Tibial nerve (tissue), 4 donors: ENCODE data around the gene COPZ1. TPM values are rescaled to one million over a fixed set of nuclear protein-coding genes. Genes with fewer than 3 reads are reported as not detected.

ENCODE experiments used
- DNase-seq, 2 donors: peaks; one replicate each; pipeline ENCODE4 v3.0.0-alpha.2; 2019; ENCODE audit warnings: low spot score in 2 of 2
- H3K27ac ChIP-seq, 4 donors: fragments of 200-600 bp; sonication (generic) in 3 of 4; one replicate each; pipeline ENCODE4 v1.5.1; 2017 to 2019; ENCODE audit warnings: mild to moderate bottlenecking in 1 of 4
- H3K27me3 ChIP-seq, 2 donors: fragments of 200-600 bp; sonication (generic) in 1 of 2; one replicate each; pipeline versions ENCODE4 v1.5.1 to v1.6.0; 2017 to 2019
- H3K36me3 ChIP-seq, 3 donors: fragments of 200-600 bp; sonication (generic); one replicate each; pipeline ENCODE4 v1.5.1; 2018 to 2019
- H3K4me1 ChIP-seq, 4 donors: fragments of 200-600 bp; sonication (generic) in 3 of 4; one replicate each; pipeline ENCODE4 v1.5.1; 2017 to 2019
- H3K4me3 ChIP-seq, 4 donors: fragments of 200-600 bp; sonication (generic) in 3 of 4; one replicate each; pipeline ENCODE4 v1.5.1; 2017 to 2019; ENCODE audit warnings: mild to moderate bottlenecking in 1 of 4, moderate library complexity in 1 of 4
- H3K9me3 ChIP-seq, 4 donors: fragments of 200-600 bp; sonication (generic) in 3 of 4; one replicate each; pipeline ENCODE4 v1.5.1; 2017 to 2019
- CTCF ChIP-seq, 5 experiments: fragments of 200-600 bp in 3 of 5; fragments of 450-650 bp in 2 of 5; sonication (generic) in 3 of 5; IDR thresholded peaks; one replicate each; pipeline ENCODE4 v1.5.1; 2016 to 2019; ENCODE audit warnings: antibody characterized with exemption in 5 of 5, mild to moderate bottlenecking in 3 of 5, moderate library complexity in 2 of 5
- EP300 ChIP-seq, 2 donors: sonication (generic); formaldehyde crosslinking; IDR thresholded peaks; one replicate each; pipeline ENCODE4 v1.6.1; 2017; ENCODE audit warnings: antibody characterized with exemption in 2 of 2, mild to moderate bottlenecking in 1 of 2
- POLR2A ChIP-seq, 2 donors: fragments of 450-650 bp; IDR thresholded peaks; one replicate each; pipeline ENCODE4 v1.6.1; 2017; ENCODE audit warnings: antibody characterized with exemption in 2 of 2, mild to moderate bottlenecking in 2 of 2, moderate library complexity in 2 of 2
- WGBS, 2 donors: methylation state at CpG; one replicate each; pipeline ENCODE4 v1.1.5; 2018; 5-methylcytosine and 5-hydroxymethylcytosine counted together
- total RNA-seq, 4 donors: library from RNA; depleted of rRNA; stranded (reverse); fragments of >200 nt; gene quantifications; one replicate each; pipeline ENCODE4 v1.1.0, GENCODE V29; 2016

The COPZ1 gene
- total RNA-seq, 4 donors from 2014 or later = 38.0 to 52.0 (median 43.6) TPM

- H3K27ac ChIP-seq = peak overlapping the region; percentile 78 to 95 (median 86)
- H3K4me1 ChIP-seq = peaks cover 0 to 51% (median 13%) of the 10 kb centered on the region in 4 donors
- WGBS, 2 donors = 7% methylated on average over 15 of the region's 15 CpGs
- no peak for DNase-seq
- peak overlapping the region; percentile 40 to 59 (median 57) for H3K4me3 ChIP-seq
- H3K9me3 ChIP-seq = no peaks in the 10 kb centered on the region
- no peaks in the 10 kb centered on the region for H3K27me3 ChIP-seq
- no peaks in the 10 kb centered on the region for H3K36me3 ChIP-seq
- TF ChIP-seq CTCF (IDR thresholded peaks at IDR 0.05) (no peak), POLR2A (IDR thresholded peaks at IDR 0.05) (no peak), EP300 (IDR thresholded peaks at IDR 0.05) (no peak)
These were observed 33.4 kb downstream of the COPZ1 start for GRCh38 chr12:54358191-54358944.

- 1% methylated on average over 40 of the region's 40 CpGs for WGBS, 2 donors
- peak; percentile 90 to 97 for DNase-seq
- no peaks in the 10 kb centered on the region for H3K36me3 ChIP-seq
- no peaks in the 10 kb centered on the region for H3K27me3 ChIP-seq
- H3K4me3 ChIP-seq = peak overlapping the region; percentile 40 to 59 (median 57)
- H3K27ac ChIP-seq = peak overlapping the region; percentile 78 to 95 (median 86)
- H3K4me1 ChIP-seq = peaks cover 0 to 49% (median 13%) of the 10 kb centered on the region in 4 donors
- TF ChIP-seq CTCF (IDR thresholded peaks at IDR 0.05) (peak in 2 of 5 experiments; percentile 18 to 61), POLR2A (IDR thresholded peaks at IDR 0.05) (peak in 1 of 2 donors; percentile 61), EP300 (IDR thresholded peaks at IDR 0.05) (peak; percentile 54 to 88)
- H3K9me3 ChIP-seq = no peaks in the 10 kb centered on the region
These were observed 34.2 kb downstream of the COPZ1 start for GRCh38 chr12:54358945-54359761.

GRCh38 chr12:54359762-54360351 is 34.9 kb downstream of the COPZ1 start:
- TF ChIP-seq CTCF (IDR thresholded peaks at IDR 0.05) = no peak
- no peak for TF ChIP-seq POLR2A (IDR thresholded peaks at IDR 0.05)
- TF ChIP-seq EP300 (IDR thresholded peaks at IDR 0.05) = no peak
- 49 to 50% methylated on average over 9 of the region's 9 CpGs for WGBS, 2 donors

GRCh38 chr12:54360717-54361456 is 36.0 kb downstream of the COPZ1 start:
- WGBS, 2 donors = 51 to 53% methylated on average over 16 of the region's 16 CpGs
- TF ChIP-seq CTCF (IDR thresholded peaks at IDR 0.05) = peak; percentile 61 to 81 (median 73)
- no peak for TF ChIP-seq POLR2A (IDR thresholded peaks at IDR 0.05)
- TF ChIP-seq EP300 (IDR thresholded peaks at IDR 0.05) = peak in 1 of 2 donors; percentile 12
- no peaks in the 10 kb centered on the region for H3K36me3 ChIP-seq
- H3K4me1 ChIP-seq = peaks cover 0 to 43% (median 13%) of the 10 kb centered on the region in 4 donors
- H3K27ac ChIP-seq = peak overlapping the region in 2 of 4 donors; percentile 91 to 95
- no peaks in the 10 kb centered on the region for H3K27me3 ChIP-seq
- H3K9me3 ChIP-seq = no peaks in the 10 kb centered on the region
- DNase-seq = peak; percentile 55 to 75
- H3K4me3 ChIP-seq = no peak overlapping the region

More at GRCh38 chr12:54359762-54360351, 34.9 kb downstream of the COPZ1 start:
- H3K9me3 ChIP-seq = no peaks in the 10 kb centered on the region
- H3K27ac ChIP-seq = peak overlapping the region; percentile 78 to 95 (median 86)
- H3K4me3 ChIP-seq = peak overlapping the region; percentile 40 to 59 (median 57)
- H3K27me3 ChIP-seq = no peaks in the 10 kb centered on the region
- peaks cover 0 to 49% (median 13%) of the 10 kb centered on the region in 4 donors for H3K4me1 ChIP-seq
- H3K36me3 ChIP-seq = no peaks in the 10 kb centered on the region
- DNase-seq = no peak
